HFF-Myc (cell line): ENCODE measurements around the gene HOXD8.
A peak's percentile ranks its signal among the peaks of the same experiment; 100 is the strongest.

Source experiments
- DNase-seq: peaks from one replicate; pipeline ENCODE4 v3.0.0-alpha.2; 2011; ENCODE audit warnings: low read depth; ENCODE audit errors: extremely low read depth
- H3K4me3 ChIP-seq: replicated peaks from 2 replicates; pipeline ENCODE4 v1.5.1; 2011; ENCODE audit warnings: low read depth, mild to moderate bottlenecking, control low read depth, low read length
- TF ChIP-seq, protein P1 (sequence below): IDR thresholded peaks from 2 replicates; pipeline ENCODE4 v1.5.1; 2012; ENCODE audit warnings: mild to moderate bottlenecking, low read depth, low read length, control low read depth; ENCODE audit errors: missing control alignments

The HOXD8 gene

DNA sequence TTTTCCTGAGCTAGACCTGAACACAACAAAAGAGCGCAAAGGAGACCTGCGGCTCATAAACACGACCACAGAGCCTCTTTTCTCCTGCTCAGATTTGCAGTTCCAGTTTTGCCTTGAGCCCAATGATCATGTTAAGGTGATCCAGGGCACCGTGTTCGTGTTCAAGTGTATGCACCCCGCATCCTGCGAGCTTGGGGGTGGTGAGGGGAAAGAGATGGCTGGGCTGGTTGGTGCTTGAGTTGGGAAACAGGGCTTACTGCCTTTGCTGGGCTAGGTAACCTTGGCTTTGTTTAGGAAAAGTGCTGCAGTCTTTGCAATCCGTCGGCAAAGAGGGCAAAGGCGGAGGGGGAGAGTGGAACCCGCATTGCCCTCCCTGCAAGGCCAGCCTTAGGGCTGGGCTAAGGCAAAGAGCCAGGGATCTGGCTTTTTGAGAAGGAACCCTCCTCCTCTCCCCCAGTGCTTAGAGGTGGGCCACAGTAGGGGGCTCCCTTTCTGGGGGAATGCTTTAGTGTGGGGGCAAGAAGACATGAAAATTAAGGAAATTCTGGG lies 11.6 kb upstream of the HOXD8 start:
- DNase-seq: no peak
- TF ChIP-seq, protein P1, sequence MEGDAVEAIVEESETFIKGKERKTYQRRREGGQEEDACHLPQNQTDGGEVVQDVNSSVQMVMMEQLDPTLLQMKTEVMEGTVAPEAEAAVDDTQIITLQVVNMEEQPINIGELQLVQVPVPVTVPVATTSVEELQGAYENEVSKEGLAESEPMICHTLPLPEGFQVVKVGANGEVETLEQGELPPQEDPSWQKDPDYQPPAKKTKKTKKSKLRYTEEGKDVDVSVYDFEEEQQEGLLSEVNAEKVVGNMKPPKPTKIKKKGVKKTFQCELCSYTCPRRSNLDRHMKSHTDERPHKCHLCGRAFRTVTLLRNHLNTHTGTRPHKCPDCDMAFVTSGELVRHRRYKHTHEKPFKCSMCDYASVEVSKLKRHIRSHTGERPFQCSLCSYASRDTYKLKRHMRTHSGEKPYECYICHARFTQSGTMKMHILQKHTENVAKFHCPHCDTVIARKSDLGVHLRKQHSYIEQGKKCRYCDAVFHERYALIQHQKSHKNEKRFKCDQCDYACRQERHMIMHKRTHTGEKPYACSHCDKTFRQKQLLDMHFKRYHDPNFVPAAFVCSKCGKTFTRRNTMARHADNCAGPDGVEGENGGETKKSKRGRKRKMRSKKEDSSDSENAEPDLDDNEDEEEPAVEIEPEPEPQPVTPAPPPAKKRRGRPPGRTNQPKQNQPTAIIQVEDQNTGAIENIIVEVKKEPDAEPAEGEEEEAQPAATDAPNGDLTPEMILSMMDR: no peak
- H3K4me3 ChIP-seq: no peak overlapping the region

DNA sequence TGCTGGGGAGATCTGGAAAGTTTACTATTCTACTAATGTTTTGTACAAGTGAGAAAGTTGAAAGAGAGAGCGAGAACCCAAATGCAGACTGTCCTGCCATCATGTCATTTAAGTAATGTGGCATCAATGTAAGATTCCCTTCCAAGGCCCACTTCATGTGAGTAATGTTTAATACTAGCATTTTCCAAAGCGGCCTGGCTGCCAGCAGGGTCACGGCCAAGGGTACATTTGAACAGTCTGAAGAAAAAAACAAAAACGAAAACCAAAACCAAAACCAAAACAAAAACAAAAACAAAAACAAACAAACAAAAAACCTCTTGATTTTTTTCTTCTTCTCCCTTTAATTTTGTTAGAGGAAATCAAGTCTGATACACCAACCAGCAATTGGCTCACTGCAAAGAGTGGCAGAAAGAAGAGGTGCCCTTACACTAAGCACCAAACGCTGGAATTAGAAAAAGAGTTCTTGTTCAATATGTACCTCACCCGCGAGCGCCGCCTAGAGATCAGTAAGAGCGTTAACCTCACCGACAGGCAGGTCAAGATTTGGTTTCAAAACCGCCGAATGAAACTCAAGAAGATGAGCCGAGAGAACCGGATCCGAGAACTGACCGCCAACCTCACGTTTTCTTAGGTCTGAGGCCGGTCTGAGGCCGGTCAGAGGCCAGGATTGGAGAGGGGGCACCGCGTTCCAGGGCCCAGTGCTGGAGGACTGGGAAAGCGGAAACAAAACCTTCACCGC lies 10.7 kb upstream of the HOXD8 start:
- no peak for DNase-seq
- TF ChIP-seq, protein P1: peak; percentile 40
- no peak overlapping the region for H3K4me3 ChIP-seq

DNA sequence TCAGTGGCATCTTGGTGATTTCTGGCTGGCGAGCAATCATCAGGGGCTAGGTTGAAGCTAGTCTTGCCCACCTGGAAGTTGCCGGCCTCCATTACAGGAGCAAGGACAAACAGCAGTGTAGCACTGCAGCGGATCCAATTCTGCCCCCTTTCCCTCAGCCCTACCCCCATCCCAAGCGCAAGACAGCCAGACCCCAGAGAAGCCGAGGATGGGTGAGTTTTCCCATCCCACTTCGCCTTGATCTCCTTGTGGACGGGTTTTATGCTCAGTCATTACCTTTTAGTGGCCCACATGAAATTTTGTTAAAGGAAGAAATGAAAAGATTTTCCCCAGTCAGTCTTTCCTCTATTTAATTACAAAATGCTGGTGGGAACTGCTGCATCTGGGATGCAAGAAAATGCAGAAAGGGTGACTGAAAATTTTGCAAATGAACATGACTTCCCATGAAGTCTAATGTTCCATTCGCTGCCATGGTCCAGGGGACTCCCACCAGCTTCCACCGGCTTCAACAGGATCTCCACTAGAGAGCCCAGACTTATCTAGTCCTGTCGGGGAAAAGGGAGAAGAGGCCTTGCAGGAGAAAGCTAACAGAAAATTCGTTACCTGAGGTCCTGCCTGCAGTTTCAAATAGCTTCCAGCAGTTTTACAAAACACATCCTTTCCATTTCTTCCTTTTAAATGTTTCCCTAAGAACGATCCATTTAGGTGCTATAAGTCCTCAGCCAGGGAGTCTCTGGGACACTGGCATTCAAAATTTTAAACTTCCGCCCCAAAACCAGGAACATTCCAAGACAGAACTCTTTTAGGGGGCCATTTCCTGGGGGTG lies 8.9 kb upstream of the HOXD8 start:
- TF ChIP-seq, protein P1: no peak
- DNase-seq: no peak
- H3K4me3 ChIP-seq: no peak overlapping the region

DNA sequence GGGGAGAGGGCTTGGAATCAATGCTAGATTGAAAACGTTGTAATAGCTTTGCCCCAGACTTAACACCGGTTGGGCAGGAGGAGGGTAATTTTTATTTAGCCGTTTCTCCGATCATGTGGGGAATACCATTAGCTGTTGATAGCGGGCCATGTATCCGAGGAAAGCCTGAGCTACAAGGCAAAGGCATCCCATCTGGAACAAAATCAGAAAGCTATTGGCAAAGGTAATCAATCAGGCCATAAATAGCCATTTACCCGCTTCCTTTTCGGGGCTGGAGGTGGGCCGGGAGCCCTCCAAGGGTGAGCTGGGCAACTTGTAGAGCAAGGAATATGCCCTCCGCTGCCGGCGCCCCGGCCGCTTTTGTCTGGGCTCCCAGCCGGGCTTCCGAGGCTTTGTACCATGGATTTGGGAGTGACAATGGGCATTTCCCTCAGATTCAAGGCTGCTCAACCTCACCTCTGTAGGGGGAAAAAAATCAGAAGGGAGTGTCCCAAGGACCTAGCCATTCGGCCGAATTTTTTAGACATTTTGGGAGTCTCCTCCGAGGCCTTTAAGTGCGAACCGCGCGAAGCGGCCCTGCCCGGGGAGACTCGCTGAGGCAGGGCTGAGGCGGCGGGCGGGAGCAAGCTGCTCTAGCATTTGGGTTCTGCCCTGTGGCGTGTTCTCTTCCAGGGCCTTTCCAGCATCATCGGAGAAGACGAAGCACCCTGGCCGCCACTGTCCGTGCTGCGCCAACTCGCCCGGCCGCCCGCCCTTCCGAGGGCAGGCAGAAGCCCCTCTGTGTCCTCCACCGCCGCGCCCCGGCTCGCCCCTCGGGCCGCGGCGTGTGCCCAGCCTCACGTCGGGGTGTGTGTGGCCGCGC lies 8.1 kb upstream of the HOXD8 start:
- TF ChIP-seq, protein P1: no peak
- no peak overlapping the region for H3K4me3 ChIP-seq
- DNase-seq: no peak

DNA sequence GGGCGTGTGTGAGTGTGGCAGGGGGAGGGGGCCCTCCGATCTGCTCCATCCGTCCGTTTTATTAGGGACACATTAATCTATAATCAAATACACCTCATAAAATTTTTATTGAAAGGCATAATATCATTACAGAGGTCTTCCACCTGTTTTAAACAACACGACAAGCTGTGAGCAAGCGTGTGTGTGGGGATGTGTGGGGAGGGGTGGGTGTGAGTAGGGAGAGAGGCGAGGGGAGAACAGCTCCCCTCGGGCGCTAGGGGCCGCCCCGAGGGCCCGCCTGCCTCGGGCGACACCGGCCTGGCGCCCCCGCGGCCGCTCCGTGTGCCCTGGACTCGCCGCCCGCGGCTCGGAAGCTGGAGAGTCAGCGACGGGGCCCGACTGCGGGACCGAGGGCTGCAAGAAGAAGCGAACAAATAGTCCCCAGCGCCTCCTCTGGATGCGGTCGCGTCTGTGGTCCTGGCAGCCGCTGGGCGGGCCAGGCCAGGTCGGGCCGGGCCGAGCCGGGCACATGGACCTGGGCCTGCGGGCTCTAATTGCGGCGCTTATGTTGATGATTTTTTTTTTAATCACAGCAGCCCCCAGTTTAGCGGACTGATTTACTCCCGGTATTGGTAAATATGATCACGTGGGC lies 7.3 kb upstream of the HOXD8 start:
- TF ChIP-seq, protein P1: no peak
- no peak for DNase-seq
- H3K4me3 ChIP-seq: peak overlapping the region; percentile 24
